ENCODE measurements around the gene IL6R. TPM values are rescaled to one million over a fixed set of nuclear protein-coding genes. Genes with fewer than 3 reads are reported as not detected.
A peak's percentile ranks its signal among the peaks of the same experiment; 100 is the strongest.

IL6R gene
- total RNA-seq, 1 donor from 2014 or later = 6.7 TPM

- no peaks in the 10 kb centered on the region for H3K9me3 ChIP-seq
- TF ChIP-seq CTCF (IDR thresholded peaks at IDR 0.05) = no peak
- intact Hi-C loops (cut with DNase I) = no loop called here
- H3K4me3 ChIP-seq = no peak overlapping the region
- no peaks in the 10 kb centered on the region for H3K27me3 ChIP-seq
- H3K4me1 ChIP-seq = peaks cover 0 to 18% of the 10 kb centered on the region in 2 donors
- H3K36me3 ChIP-seq = peaks cover 0 to 10% of the 10 kb centered on the region in 2 donors
- H3K27ac ChIP-seq = no peak overlapping the region
- DNase-seq (ENCODE audit: low spot score in 2 of 2) = no peak
Observed at GRCh38 chr1:154436433-154436832, 31.3 kb downstream of the IL6R start.

GRCh38 chr1:154440036-154440804 is 35.1 kb downstream of the IL6R start:
- no peaks in the 10 kb centered on the region for H3K27me3 ChIP-seq
- H3K9me3 ChIP-seq = no peaks in the 10 kb centered on the region
- H3K4me3 ChIP-seq = no peak overlapping the region
- no peak for DNase-seq (ENCODE audit: low spot score in 2 of 2)
- peaks cover 3 to 10% of the 10 kb centered on the region in 2 donors for H3K36me3 ChIP-seq
- no peaks in the 10 kb centered on the region for H3K4me1 ChIP-seq
- no peak for TF ChIP-seq CTCF (IDR thresholded peaks at IDR 0.05)
- intact Hi-C loops (cut with DNase I) = no loop called here
- H3K27ac ChIP-seq = no peak overlapping the region

GRCh38 chr1:154441241-154441888 is 36.2 kb downstream of the IL6R start:
- no peaks in the 10 kb centered on the region for H3K27me3 ChIP-seq
- H3K4me1 ChIP-seq = no peaks in the 10 kb centered on the region
- no peak for DNase-seq (ENCODE audit: low spot score in 2 of 2)
- intact Hi-C loops (cut with DNase I) = no loop called here
- H3K36me3 ChIP-seq = peaks cover 2 to 3% of the 10 kb centered on the region in 2 donors
- no peaks in the 10 kb centered on the region for H3K9me3 ChIP-seq
- no peak for TF ChIP-seq CTCF (IDR thresholded peaks at IDR 0.05)
- H3K4me3 ChIP-seq = no peak overlapping the region
- H3K27ac ChIP-seq = no peak overlapping the region

GRCh38 chr1:154442006-154442740 is 37.0 kb downstream of the IL6R start:
- DNase-seq (ENCODE audit: low spot score in 2 of 2) = no peak
- no peaks in the 10 kb centered on the region for H3K9me3 ChIP-seq
- H3K4me3 ChIP-seq = no peak overlapping the region
- intact Hi-C loops (cut with DNase I) = no loop called here
- no peak overlapping the region for H3K27ac ChIP-seq
- peak; percentile 20 to 40 (median 22) for TF ChIP-seq CTCF (IDR thresholded peaks at IDR 0.05)
- H3K27me3 ChIP-seq = no peaks in the 10 kb centered on the region
- H3K4me1 ChIP-seq = no peaks in the 10 kb centered on the region
- H3K36me3 ChIP-seq = peaks cover 0 to 3% of the 10 kb centered on the region in 2 donors

- Histone ChIP-seq H3K4me1 (no peaks in the 10 kb centered on the region), H3K9me3 (no peaks in the 10 kb centered on the region), H3K27ac (no peak overlapping the region), H3K27me3 (no peaks in the 10 kb centered on the region), H3K4me3 (no peak overlapping the region), H3K36me3 (peaks cover 5 to 7% of the 10 kb centered on the region in 2 donors)
- TF ChIP-seq CTCF (IDR thresholded peaks at IDR 0.05) = no peak
- intact Hi-C loops (cut with DNase I) = no loop called here
- no peak for DNase-seq (ENCODE audit: low spot score in 2 of 2)
Observed at GRCh38 chr1:154443274-154444013, 38.3 kb downstream of the IL6R start.
